ENCODE results near the gene EBPL.

DNA sequence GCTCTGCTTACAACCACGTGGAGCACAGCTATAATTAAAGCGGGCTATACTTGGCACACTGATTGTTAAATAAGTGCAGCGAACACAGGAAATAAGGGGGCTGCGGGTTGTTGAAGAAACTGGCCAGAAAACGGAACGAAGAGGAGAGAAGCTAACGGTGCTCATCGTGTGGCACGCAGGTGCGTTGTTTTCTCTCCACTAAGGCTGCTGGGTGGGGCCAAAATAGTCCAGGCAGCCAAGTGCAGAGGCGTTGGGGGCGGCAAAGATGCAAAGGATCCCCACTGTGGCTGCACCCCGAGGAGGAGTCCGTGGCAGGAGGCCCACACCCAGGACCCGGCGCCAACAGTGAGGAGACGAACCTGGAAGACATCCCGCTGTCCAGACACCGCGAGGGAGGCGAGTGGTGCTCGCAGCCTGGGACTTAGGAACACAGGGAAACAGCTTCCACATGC is 71.1 kb downstream of the EBPL start:
- TF ChIP-seq ZFP30 (CRISPR knock-in tag; IDR thresholded peaks at IDR 0.05): no peak
- no peak for TF ChIP-seq ZNF8 (CRISPR knock-in tag; IDR thresholded peaks at IDR 0.05)
- TF ChIP-seq ZNF70 (CRISPR knock-in tag; IDR thresholded peaks at IDR 0.05): no peak
- no peak for TF ChIP-seq GLIS3 (CRISPR knock-in tag; IDR thresholded peaks at IDR 0.05)
- TF ChIP-seq RARB (CRISPR knock-in tag; IDR thresholded peaks at IDR 0.05): no peak
- no peak for TF ChIP-seq ARNTL (CRISPR knock-in tag; IDR thresholded peaks at IDR 0.05; ENCODE audit: borderline replicate concordance, low read depth)
- TF ChIP-seq, protein P1, sequence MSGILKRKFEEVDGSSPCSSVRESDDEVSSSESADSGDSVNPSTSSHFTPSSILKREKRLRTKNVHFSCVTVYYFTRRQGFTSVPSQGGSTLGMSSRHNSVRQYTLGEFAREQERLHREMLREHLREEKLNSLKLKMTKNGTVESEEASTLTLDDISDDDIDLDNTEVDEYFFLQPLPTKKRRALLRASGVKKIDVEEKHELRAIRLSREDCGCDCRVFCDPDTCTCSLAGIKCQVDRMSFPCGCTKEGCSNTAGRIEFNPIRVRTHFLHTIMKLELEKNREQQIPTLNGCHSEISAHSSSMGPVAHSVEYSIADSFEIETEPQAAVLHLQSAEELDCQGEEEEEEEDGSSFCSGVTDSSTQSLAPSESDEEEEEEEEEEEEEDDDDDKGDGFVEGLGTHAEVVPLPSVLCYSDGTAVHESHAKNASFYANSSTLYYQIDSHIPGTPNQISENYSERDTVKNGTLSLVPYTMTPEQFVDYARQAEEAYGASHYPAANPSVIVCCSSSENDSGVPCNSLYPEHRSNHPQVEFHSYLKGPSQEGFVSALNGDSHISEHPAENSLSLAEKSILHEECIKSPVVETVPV (CRISPR knock-in tag; IDR thresholded peaks at IDR 0.05): no peak
- no peak for TF ChIP-seq ZFP3 (CRISPR knock-in tag; IDR thresholded peaks at IDR 0.05)
- TF ChIP-seq CREB5 (CRISPR knock-in tag; IDR thresholded peaks at IDR 0.05; ENCODE audit: low read depth): no peak
- TF ChIP-seq PPARA (CRISPR knock-in tag; IDR thresholded peaks at IDR 0.05; ENCODE audit: borderline replicate concordance): no peak
- no peak for TF ChIP-seq OSR1 (CRISPR knock-in tag; IDR thresholded peaks at IDR 0.05)

Data from SK-N-SH treated with all-trans-retinoic acid at 6 μM for 48 hours (cell line).